Kidney (tissue), 14 donors: ENCODE results near the gene SLC12A4. TPM values are rescaled to one million over a fixed set of nuclear protein-coding genes. Genes with fewer than 3 reads are reported as not detected.

Experiments
- DNase-seq, 5 donors: peaks; one replicate each; pipeline ENCODE4 v3.0.0-alpha.2; 2013 to 2020
- FAIRE-seq: peaks from 2 replicates; lab custom pipeline; 2012; peaks lifted over from hg19 to GRCh38; lab: Jason Lieb, UNC
- H3K27ac ChIP-seq, 2 donors: one replicate each; pipeline ENCODE4 v1.7.0; 2013; ENCODE audit warnings: low read depth in 2 of 2, low read length in 2 of 2, inconsistent platforms in 1 of 2
- H3K27me3 ChIP-seq: one replicate; pipeline ENCODE4 v1.7.1; 2013; ENCODE audit warnings: low read length, inconsistent platforms; ENCODE audit not compliant: control insufficient read depth, insufficient read depth
- H3K36me3 ChIP-seq, 3 donors: one replicate each; pipeline versions ENCODE4 v1.7.0 to v1.7.1; 2013; ENCODE audit warnings: low read length in 3 of 3, control low read depth in 1 of 3, inconsistent platforms in 1 of 3; ENCODE audit not compliant: insufficient read depth in 3 of 3, control insufficient read depth in 2 of 3
- H3K4me1 ChIP-seq, 3 donors: one replicate each; pipeline versions ENCODE4 v1.7.0 to v1.7.1; 2013; ENCODE audit warnings: low read length in 3 of 3, inconsistent platforms in 1 of 3, low read depth in 1 of 3; ENCODE audit not compliant: control insufficient read depth in 2 of 3, insufficient read depth in 2 of 3
- H3K4me3 ChIP-seq, 3 donors: one replicate each; pipeline versions ENCODE4 v1.7.0 to v1.8.1; 2013; ENCODE audit warnings: low read length in 3 of 3, control low read depth in 1 of 3, inconsistent platforms in 1 of 3
- H3K9ac ChIP-seq, 3 donors: one replicate each; pipeline versions ENCODE4 v1.7.0 to v1.7.1; 2013; ENCODE audit warnings: low read length in 3 of 3, control low read depth in 1 of 3, inconsistent platforms in 1 of 3
- H3K9me3 ChIP-seq, 3 donors: one replicate each; pipeline versions ENCODE4 v1.7.0 to v1.7.1; 2013; ENCODE audit warnings: low read length in 3 of 3, control low read depth in 1 of 3, inconsistent platforms in 1 of 3; ENCODE audit not compliant: control insufficient read depth in 2 of 3, insufficient read depth in 1 of 3
- CTCF ChIP-seq: IDR thresholded peaks from 3 replicates; pipeline ENCODE4 v1.5.1; 2012; ENCODE audit warnings: mild to moderate bottlenecking, moderate library complexity, borderline replicate concordance; ENCODE audit not compliant: insufficient read depth; ENCODE audit errors: extremely low read depth
- intact Hi-C: fragments of 100-400 bp; cut with DNase I; formaldehyde crosslinking; loops from one replicate; pipeline ENCODE4 v1.11.1; 2022
- polyA plus RNA-seq: library from polyadenylated mRNA; stranded (reverse); fragments of 350-450 nt; fragmentation: Illumina TruSeq; extraction: RNeasy Lipid Tissue Mini Kit (QIAGEN cat#74804); gene quantifications from one replicate; pipeline ENCODE4 v1.2.3, GENCODE V29; 2014; ENCODE audit warnings: low read depth, low replicate concordance; ENCODE audit not compliant: insufficient read depth
- total RNA-seq: library from RNA; stranded (reverse); fragmentation: NEBNext Ultra II Directional; extraction: Animal tissue kit (Norgen Biotek cat#: 25700); gene quantifications from one replicate; pipeline ENCODE4 v1.2.1, GENCODE V29; 2021
- donor health status: control.
- donor health status: control.
- donor health status: control.
- donor health status: control.
- donor health status: control.
- donor health status: DM: yes; HTN: yes; CAD: no.
- donor health status: Normal renal cell carcinoma (clear cell type).

The SLC12A4 gene
- total and polyA plus RNA-seq, 2 donors from 2014 or later, result 16.7 to 66.2 TPM

DNA sequence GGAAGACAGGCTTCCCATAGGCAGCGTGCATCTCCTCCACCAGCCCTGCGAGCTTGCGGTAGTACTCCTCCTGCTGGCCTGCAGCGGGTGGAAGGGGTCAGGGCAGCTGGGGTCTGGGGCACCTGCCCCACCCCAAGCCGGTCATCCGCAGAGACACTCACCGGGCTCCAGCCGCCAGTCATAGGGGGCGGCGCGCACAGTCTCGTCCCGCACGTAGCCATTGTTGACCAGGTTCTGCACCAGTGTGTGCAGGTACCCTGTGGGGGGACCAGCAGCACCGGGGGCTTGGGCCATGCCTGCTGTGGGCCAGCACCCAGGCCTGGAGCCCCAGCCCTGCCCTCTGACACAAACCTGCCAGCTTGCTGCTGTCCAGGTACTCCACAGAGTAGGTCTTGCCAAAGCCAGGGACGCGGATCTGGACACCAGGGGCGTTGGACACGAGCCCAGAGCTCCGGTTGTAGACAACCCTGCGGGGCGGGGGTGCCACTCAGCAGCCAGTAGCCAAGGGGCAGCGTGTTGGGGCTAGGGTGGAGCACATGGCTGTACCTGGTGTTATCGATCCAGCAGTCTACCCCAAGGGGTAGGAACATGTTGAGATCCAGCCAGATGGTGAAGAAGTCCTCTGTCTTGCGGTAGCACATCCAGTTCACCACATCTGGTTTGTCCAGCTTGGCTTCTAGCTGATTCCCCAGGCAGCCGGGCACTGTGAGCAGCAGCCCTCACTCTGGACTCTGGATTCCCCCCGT is 25.8 kb downstream of the SLC12A4 start:
- no peak overlapping the region for H3K9ac ChIP-seq
- DNase-seq, result no peak
- no peak for FAIRE-seq
- no peaks in the 10 kb centered on the region for H3K27me3 ChIP-seq
- peaks cover 0 to 9% (median 0%) of the 10 kb centered on the region in 3 donors for H3K4me1 ChIP-seq
- H3K4me3 ChIP-seq, result no peak overlapping the region
- no peaks in the 10 kb centered on the region for H3K9me3 ChIP-seq
- peaks cover 0 to 30% (median 2%) of the 10 kb centered on the region in 3 donors for H3K36me3 ChIP-seq
- no peak for TF ChIP-seq CTCF
- no peak overlapping the region for H3K27ac ChIP-seq
- intact Hi-C loops, result no loop called here

GRCh38 chr16:67942200-67942509 is 26.3 kb downstream of the SLC12A4 start:
- H3K9me3 ChIP-seq, result no peaks in the 10 kb centered on the region
- no peak overlapping the region for H3K4me3 ChIP-seq
- peak; percentile 49 for TF ChIP-seq CTCF
- FAIRE-seq (no peak), DNase-seq (peak in 2 of 5 donors; percentile 39 to 44)
- H3K4me1 ChIP-seq, result peaks cover 0 to 11% (median 2%) of the 10 kb centered on the region in 3 donors
- intact Hi-C loops, result no loop called here
- H3K27ac ChIP-seq, result no peak overlapping the region
- no peak overlapping the region for H3K9ac ChIP-seq
- H3K27me3 ChIP-seq, result no peaks in the 10 kb centered on the region
- peaks cover 0 to 29% (median 2%) of the 10 kb centered on the region in 3 donors for H3K36me3 ChIP-seq

DNA sequence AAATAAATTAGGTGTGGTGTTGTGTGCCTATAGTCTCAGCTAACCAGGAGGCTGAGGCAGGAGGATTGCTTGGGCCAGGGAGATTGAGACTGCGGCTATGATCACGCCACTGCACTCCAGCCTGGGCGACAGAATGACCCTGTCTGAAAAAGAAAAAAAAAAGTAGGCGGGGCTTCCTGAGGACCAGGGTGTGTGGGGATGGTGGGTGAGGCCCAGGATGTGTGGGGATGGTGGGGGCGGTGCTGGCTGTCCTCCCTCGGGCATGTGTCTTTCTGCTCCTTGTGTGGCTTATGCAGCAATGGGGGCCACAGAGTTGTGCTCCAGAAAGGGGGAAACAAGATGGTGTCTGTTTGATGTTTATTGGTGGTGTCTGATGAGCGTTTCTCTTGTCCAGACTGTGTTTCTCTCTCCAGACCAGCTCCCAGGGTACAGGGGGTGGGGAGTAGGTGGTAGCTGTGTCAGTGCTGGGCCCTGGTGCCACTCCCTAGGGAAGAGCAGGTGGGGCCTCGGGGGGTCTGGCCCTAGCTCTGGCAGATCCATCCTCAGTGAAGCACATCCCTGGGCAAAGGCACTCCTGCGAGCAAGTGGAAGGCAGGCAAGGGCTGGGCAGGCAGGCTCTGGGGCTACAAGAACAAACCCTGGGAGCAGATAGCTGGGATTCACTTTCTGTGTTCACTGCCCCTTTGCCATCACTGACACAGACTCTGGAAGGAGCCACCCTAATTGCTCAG is 26.8 kb downstream of the SLC12A4 start:
- H3K9me3 ChIP-seq, result no peaks in the 10 kb centered on the region
- no peak overlapping the region for H3K27ac ChIP-seq
- no peak overlapping the region for H3K9ac ChIP-seq
- no peak overlapping the region for H3K4me3 ChIP-seq
- intact Hi-C loops, result no loop called here
- H3K36me3 ChIP-seq, result peaks cover 0 to 25% (median 2%) of the 10 kb centered on the region in 3 donors
- no peaks in the 10 kb centered on the region for H3K27me3 ChIP-seq
- peaks cover 0 to 15% (median 6%) of the 10 kb centered on the region in 3 donors for H3K4me1 ChIP-seq
- no peak for TF ChIP-seq CTCF
- no peak for DNase-seq
- no peak for FAIRE-seq
